Activated CD8-positive, alpha-beta memory T cell treated with anti-CD3 and anti-CD28 coated beads for 1 hour (primary cell): ENCODE measurements around the gene KDM6A.
"Not testable (repeated sequence)": the region's sequence is repeated elsewhere in the genome, so short reads cannot be mapped to it uniquely, and the experiment has no call there.

Experiments
- DNase-seq, 2 donors: peaks; one replicate each; pipeline ENCODE4 v3.0.0-alpha.2; 2020; ENCODE audit warnings: low read depth in 1 of 2; ENCODE audit errors: extremely low read depth in 1 of 2

Gene KDM6A

GRCh38 chrX:44954562-44954961 is 81.6 kb downstream of the KDM6A start:
- no peak for DNase-seq

- DNase-seq = no peak
Measured at GRCh38 chrX:44957848-44958247, 84.9 kb downstream of the KDM6A start.

GRCh38 chrX:44958480-44958879 is 85.5 kb downstream of the KDM6A start:
- no peak for DNase-seq

- DNase-seq = no peak
Measured at GRCh38 chrX:44961817-44962607, 89.0 kb downstream of the KDM6A start.

GRCh38 chrX:44962944-44963343 is 90.0 kb downstream of the KDM6A start:
- DNase-seq = no peak

GRCh38 chrX:44967221-44967620 is 94.2 kb downstream of the KDM6A start:
- no peak for DNase-seq

GRCh38 chrX:44970709-44971108 is 97.7 kb downstream of the KDM6A start:
- no peak for DNase-seq

- no peak for DNase-seq
Measured at GRCh38 chrX:44971674-44972073, 98.7 kb downstream of the KDM6A start.

GRCh38 chrX:44972132-44972531 is 99.1 kb downstream of the KDM6A start:
- no peak for DNase-seq

- DNase-seq = no peak
Measured at GRCh38 chrX:44973420-44973932, 100.5 kb downstream of the KDM6A start.

GRCh38 chrX:44974451-44974850 is 101.5 kb downstream of the KDM6A start:
- no peak for DNase-seq

GRCh38 chrX:44975666-44976263 is 102.8 kb downstream of the KDM6A start:
- no peak for DNase-seq

- DNase-seq = no peak
Measured at GRCh38 chrX:44978976-44979375, 106.0 kb downstream of the KDM6A start.

- DNase-seq = no peak
Measured at GRCh38 chrX:44980403-44980802, 107.4 kb downstream of the KDM6A start.

- no peak for DNase-seq
Measured at GRCh38 chrX:44980883-44981282, 107.9 kb downstream of the KDM6A start.

GRCh38 chrX:44989995-44990770 is 117.2 kb downstream of the KDM6A start:
- no peak for DNase-seq

- no peak for DNase-seq
Measured at GRCh38 chrX:44992775-44993174, 119.8 kb downstream of the KDM6A start.

- DNase-seq = no peak
Measured at GRCh38 chrX:44996277-44996676, 123.3 kb downstream of the KDM6A start.

GRCh38 chrX:44997282-44997812 is 124.4 kb downstream of the KDM6A start:
- no peak for DNase-seq

GRCh38 chrX:44997888-44998287 is 124.9 kb downstream of the KDM6A start:
- no peak for DNase-seq

- DNase-seq = not testable (repeated sequence)
Measured at GRCh38 chrX:44999237-44999636, 126.2 kb downstream of the KDM6A start.
